GM03348 (cell line): ENCODE results near the gene FCN1.

Experiments
- DNase-seq: peaks from one replicate; pipeline ENCODE4 v3.0.0; 2012; ENCODE audit warnings: low spot score

The FCN1 gene

GRCh38 chr9:134937164-134937555 lies 19.4 kb upstream of the FCN1 start:
- DNase-seq: no peak

- DNase-seq: no peak
These were observed 18.8 kb upstream of the FCN1 start for GRCh38 chr9:134936346-134937163.

- DNase-seq: no peak
These were observed 18.1 kb upstream of the FCN1 start for GRCh38 chr9:134935701-134936345.

- DNase-seq: no peak
These were observed 17.4 kb upstream of the FCN1 start for GRCh38 chr9:134935056-134935640.

GRCh38 chr9:134933076-134933659 lies 15.5 kb upstream of the FCN1 start:
- no peak for DNase-seq

GRCh38 chr9:134932606-134933005 lies 14.9 kb upstream of the FCN1 start:
- no peak for DNase-seq

GRCh38 chr9:134932171-134932570 lies 14.5 kb upstream of the FCN1 start:
- no peak for DNase-seq

- DNase-seq: no peak
These were observed 12.7 kb upstream of the FCN1 start for GRCh38 chr9:134930398-134930797.

GRCh38 chr9:134929193-134930158 lies 11.8 kb upstream of the FCN1 start:
- no peak for DNase-seq

- DNase-seq: no peak
These were observed 10.9 kb upstream of the FCN1 start for GRCh38 chr9:134928436-134929192.

GRCh38 chr9:134925011-134925511 lies 7.3 kb upstream of the FCN1 start:
- DNase-seq: no peak

- no peak for DNase-seq
These were observed 5.8 kb upstream of the FCN1 start for GRCh38 chr9:134923466-134923865.

- DNase-seq: no peak
These were observed 5.2 kb upstream of the FCN1 start for GRCh38 chr9:134922932-134923240.

- no peak for DNase-seq
These were observed 4.6 kb upstream of the FCN1 start for GRCh38 chr9:134922066-134922931.

GRCh38 chr9:134919303-134919702 lies 1.6 kb upstream of the FCN1 start:
- no peak for DNase-seq

- DNase-seq: no peak
These were observed 934 bp upstream of the FCN1 start for GRCh38 chr9:134918646-134919045.

- DNase-seq: no peak
These were observed 1.5 kb downstream of the FCN1 start for GRCh38 chr9:134916161-134916665.

GRCh38 chr9:134915046-134915985 lies 2.4 kb downstream of the FCN1 start:
- no peak for DNase-seq

- no peak for DNase-seq
These were observed 3.2 kb downstream of the FCN1 start for GRCh38 chr9:134914501-134914834.
